GM12878 (cell line): ENCODE measurements around the gene TAB2. TPM values are rescaled to one million over a fixed set of nuclear protein-coding genes. Genes with fewer than 3 reads are reported as not detected.

Experiments
- ATAC-seq: fragments of 200-7000 bp; cut with Tn5 transposase; 3 replicates; pipeline ENCODE4 v1.9.1; 2020; ENCODE audit warnings: mild to moderate bottlenecking, moderate library complexity
- BruUV-seq: library from RNA; stranded (reverse); fragments of 400-500 nt; replicated peaks from 2 replicates; lab custom pipeline; 2021; lab: Mats Ljungman, UMichigan
- CTCF ChIA-PET: fragments of 300-600 bp; sonication (Branson Sonifier 250); formaldehyde crosslinking; extraction: SDS; loops from one replicate; lab custom pipeline; 2021; ENCODE audit warnings: inconsistent platforms; lab: Yijun Ruan, JAX
- POLR2A ChIA-PET: fragments of 350-600 bp; formaldehyde crosslinking; extraction: SDS; loops from one replicate; lab custom pipeline; 2021; ENCODE audit warnings: inconsistent platforms; lab: Charles Lee
- RAD21 ChIA-PET: fragments of 300-600 bp; sonication (Branson Sonifier 250); formaldehyde crosslinking; loops from one replicate; lab custom pipeline; 2023; ENCODE audit warnings: antibody characterized with exemption; ENCODE audit not compliant: unreplicated experiment; lab: Charles Lee
- SMC1A ChIA-PET: fragments of 300-600 bp; sonication (Branson Sonifier 250); formaldehyde crosslinking; loops from one replicate; lab custom pipeline; 2023; ENCODE audit not compliant: unreplicated experiment, uncharacterized antibody; lab: Charles Lee
- DNase-seq: peaks from one replicate; pipeline ENCODE4 v3.0.0-alpha.2; 2011; ENCODE audit warnings: low read depth, low spot score
- FAIRE-seq: peaks from 3 replicates; lab custom pipeline; 2011; peaks lifted over from hg19 to GRCh38; lab: Jason Lieb, UNC
- H2AFZ ChIP-seq: 2 replicates; pipeline ENCODE4 v1.6.0; 2011; ENCODE audit warnings: low read depth, low read length, control low read depth; ENCODE audit not compliant: control insufficient read depth
- H3K27ac ChIP-seq: 2 replicates; pipeline ENCODE4 v1.5.1; 2011; ENCODE audit warnings: control low read depth; ENCODE audit not compliant: control insufficient read depth, insufficient read depth
- H3K27me3 ChIP-seq, 2 experiments: replicated peaks in 1 of 2; 2 replicates each; pipeline versions ENCODE4 v1.6.0 to v1.6.1; 2011; ENCODE audit warnings: low read length in 1 of 2; ENCODE audit not compliant: control insufficient read depth in 2 of 2, insufficient read depth in 2 of 2
- H3K36me3 ChIP-seq, 2 experiments: 2 replicates each; pipeline ENCODE4 v1.5.1; 2011; ENCODE audit warnings: low read length in 1 of 2; ENCODE audit not compliant: control insufficient read depth in 2 of 2, insufficient read depth in 2 of 2
- H3K4me1 ChIP-seq: 2 replicates; pipeline ENCODE4 v1.6.1; 2011; ENCODE audit warnings: mild to moderate bottlenecking, low read length, moderate library complexity, mixed read lengths; ENCODE audit not compliant: control insufficient read depth, insufficient read depth
- H3K4me2 ChIP-seq: 2 replicates; pipeline ENCODE4 v1.6.0; 2011; ENCODE audit warnings: control low read depth; ENCODE audit not compliant: control insufficient read depth, insufficient read depth
- H3K4me3 ChIP-seq: fragments of 200-600 bp; sonication (generic); 2 replicates; pipeline ENCODE4 v1.5.1; 2016
- H3K79me2 ChIP-seq: 2 replicates; pipeline ENCODE4 v1.6.0; 2011; ENCODE audit warnings: low read length; ENCODE audit not compliant: control insufficient read depth, insufficient read depth
- H3K9ac ChIP-seq: 2 replicates; pipeline ENCODE4 v1.8.0; 2011; ENCODE audit warnings: low read length, control low read depth, mixed read lengths; ENCODE audit not compliant: control insufficient read depth, insufficient read depth
- H3K9me3 ChIP-seq: replicated peaks from 3 replicates; pipeline ENCODE4 v1.5.1; 2011; ENCODE audit warnings: mild to moderate bottlenecking, low read length; ENCODE audit not compliant: control insufficient read depth, insufficient read depth
- H4K20me1 ChIP-seq: 2 replicates; pipeline ENCODE4 v1.6.0; 2011; ENCODE audit not compliant: control insufficient read depth, insufficient read depth
- CHD2 ChIP-seq: IDR thresholded peaks from 2 replicates; pipeline ENCODE4 v1.6.1; 2011; ENCODE audit warnings: low read depth, low read length, improper control_type of control experiment, borderline replicate concordance
- DPF2 ChIP-seq: fragments of 450-650 bp; IDR thresholded peaks from 2 replicates; pipeline ENCODE4 v1.6.1; 2017; ENCODE audit warnings: mild to moderate bottlenecking
- ETV6 ChIP-seq, 2 experiments: fragments of 450-650 bp in 1 of 2; IDR thresholded peaks in 1 of 2; conservative IDR thresholded peaks in 1 of 2; 2 replicates each; pipeline ENCODE4 v1.6.1; 2014; ENCODE audit warnings: antibody characterized with exemption in 1 of 2, borderline replicate concordance in 1 of 2, low read depth in 1 of 2, mild to moderate bottlenecking in 1 of 2, moderate library complexity in 1 of 2
- FOXM1 ChIP-seq: IDR thresholded peaks from 2 replicates; pipeline ENCODE4 v1.6.1; 2012; ENCODE audit warnings: low read depth, mild to moderate bottlenecking, inconsistent platforms, low read length, moderate library complexity
- HDAC2 ChIP-seq: fragments of 200-600 bp; sonication (generic); IDR thresholded peaks from 2 replicates; pipeline ENCODE4 v1.6.1; 2017
- LARP7 ChIP-seq: fragments of 450-650 bp; IDR thresholded peaks from 2 replicates; pipeline ENCODE4 v1.6.1; 2017; ENCODE audit warnings: mild to moderate bottlenecking
- MEF2B ChIP-seq: fragments of 450-650 bp; IDR thresholded peaks from 2 replicates; pipeline ENCODE4 v1.6.1; 2018; ENCODE audit warnings: mild to moderate bottlenecking, moderate library complexity; ENCODE audit not compliant: partially characterized antibody, poor library complexity, severe bottlenecking
- MTA2 ChIP-seq: fragments of 450-650 bp; IDR thresholded peaks from 2 replicates; pipeline ENCODE4 v1.6.1; 2016; ENCODE audit warnings: low read depth, mild to moderate bottlenecking, moderate library complexity
- NBN ChIP-seq: fragments of 450-650 bp; IDR thresholded peaks from 2 replicates; pipeline ENCODE4 v1.6.1; 2016
- NFYB ChIP-seq: IDR thresholded peaks from 2 replicates; pipeline ENCODE4 v1.6.1; 2011; ENCODE audit warnings: low read depth, mild to moderate bottlenecking, low read length, improper control_type of control experiment, moderate library complexity; ENCODE audit not compliant: insufficient read depth
- NR2F1 ChIP-seq: fragments of 450-650 bp; conservative IDR thresholded peaks from 2 replicates; pipeline ENCODE4 v1.6.1; 2017; ENCODE audit warnings: mild to moderate bottlenecking
- RFX5 ChIP-seq: IDR thresholded peaks from 2 replicates; pipeline ENCODE4 v1.6.1; 2011; ENCODE audit warnings: low read depth, low read length, improper control_type of control experiment
- TCF3 ChIP-seq: IDR thresholded peaks from 2 replicates; pipeline ENCODE4 v1.6.1; 2012; ENCODE audit warnings: low read depth, mild to moderate bottlenecking, low read length, borderline replicate concordance; ENCODE audit not compliant: insufficient read depth
- TCF7 ChIP-seq: IDR thresholded peaks from 2 replicates; pipeline ENCODE4 v1.6.1; 2014; ENCODE audit warnings: antibody characterized with exemption, borderline replicate concordance
- ZBED1 ChIP-seq: IDR thresholded peaks from 2 replicates; pipeline ENCODE4 v1.6.1; 2016; ENCODE audit warnings: borderline replicate concordance
- ZNF274 ChIP-seq: IDR thresholded peaks from one replicate; pipeline ENCODE4 v1.8.0; 2011; ENCODE audit not compliant: insufficient read length, insufficient read depth
- WGBS: methylation state at CpG from one replicate; pipeline ENCODE4 v1.1.6; 2016; ENCODE audit warnings: low lambda C conversion rate; ENCODE audit not compliant: insufficient replicate concordance, insufficient coverage; ENCODE audit errors: missing lambda C conversion rate; 5-methylcytosine and 5-hydroxymethylcytosine counted together
- in situ Hi-C: fragments of 300-500 bp; cut with MboI; formaldehyde crosslinking; loops from 9 replicates; pipeline ENCODE4 v1.14.3; 2018; ENCODE audit warnings: mixed read lengths
- intact Hi-C: fragments of 100-400 bp; cut with micrococcal nuclease; formaldehyde crosslinking; loops from one replicate; pipeline ENCODE4 v1.14.2; 2022; ENCODE audit not compliant: unreplicated experiment
- polyA plus RNA-seq, 11 experiments: library from polyadenylated mRNA; depleted of rRNA in 4 of 11; unstranded in 6 of 11; stranded (reverse) in 5 of 11; fragments of >200 nt; fragmentation: Nextera tagmentation in 4 of 11; fragmentation: Illumina TruSeq in 1 of 11; extraction: Ambion mirVana in 4 of 11; extraction: Trizol in 1 of 11; gene quantifications; 1 replicate in 1 of 11; 2 replicates in 10 of 11; pipeline versions ENCODE4 v1.2.1 to v1.2.3, GENCODE V29; 2011 to 2016; ENCODE audit warnings: inconsistent platforms in 2 of 11, missing spikeins in 2 of 11, low read depth in 1 of 11
- total RNA-seq, 4 experiments: library from RNA; depleted of rRNA in 3 of 4; stranded (reverse); fragments of >200 nt in 3 of 4; fragmentation: Illumina TruSeq in 1 of 4; extraction: Trizol in 1 of 4; gene quantifications; 2 replicates each; pipeline versions ENCODE4 v1.2.1 to v1.2.3, GENCODE V29; 2013 to 2021
- TF ChIP-seq, protein P1 (sequence below): IDR thresholded peaks from 2 replicates; pipeline ENCODE4 v1.6.1; 2011; ENCODE audit warnings: mild to moderate bottlenecking, low read depth, low read length, moderate library complexity; ENCODE audit not compliant: insufficient replicate concordance
- TF ChIP-seq, protein P2 (sequence below): fragments of 450-650 bp; IDR thresholded peaks from 2 replicates; pipeline ENCODE4 v1.6.1; 2017; ENCODE audit warnings: borderline replicate concordance
- TF ChIP-seq, protein P3 (sequence below): IDR thresholded peaks from 2 replicates; pipeline ENCODE4 v1.6.1; 2011; ENCODE audit warnings: borderline replicate concordance, low read depth, mild to moderate bottlenecking, moderate library complexity, mixed read lengths, low read length; ENCODE audit not compliant: insufficient read depth; ENCODE audit errors: extremely low read length
- TF ChIP-seq, protein P4 (sequence below): IDR thresholded peaks from 2 replicates; pipeline ENCODE4 v1.6.1; 2012; ENCODE audit warnings: low read length, inconsistent platforms

TAB2 gene
- total and polyA plus RNA-seq, 10 of the 15 experiments (the other 5 are each of a cell fraction or from before 2014, with no cell fraction given), result 8.9 to 66.3 (median 23.0) TPM

DNA sequence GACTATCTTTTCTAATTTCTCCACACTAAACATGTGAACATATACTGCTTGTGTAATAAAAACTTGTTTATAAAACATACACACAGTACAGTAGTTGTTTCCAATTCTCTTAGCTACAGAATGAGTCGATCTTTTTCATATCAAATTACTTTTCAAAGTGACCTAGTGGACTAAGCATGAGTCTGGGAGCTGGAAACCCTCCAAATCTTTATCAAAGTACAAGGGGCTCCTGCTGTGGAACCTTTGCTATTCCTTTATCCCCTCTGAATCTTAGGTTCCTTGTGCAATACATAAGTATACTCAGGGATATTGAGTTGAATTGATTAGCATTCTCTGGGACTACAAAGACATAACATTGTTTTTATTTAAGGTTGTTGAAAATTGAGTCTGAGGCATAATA lies 48.7 kb upstream of the TAB2 start:
- WGBS, result 78% methylated on average over 1 of the region's 1 CpG
- no peak for TF ChIP-seq MEF2B
- TF ChIP-seq, protein P1, sequence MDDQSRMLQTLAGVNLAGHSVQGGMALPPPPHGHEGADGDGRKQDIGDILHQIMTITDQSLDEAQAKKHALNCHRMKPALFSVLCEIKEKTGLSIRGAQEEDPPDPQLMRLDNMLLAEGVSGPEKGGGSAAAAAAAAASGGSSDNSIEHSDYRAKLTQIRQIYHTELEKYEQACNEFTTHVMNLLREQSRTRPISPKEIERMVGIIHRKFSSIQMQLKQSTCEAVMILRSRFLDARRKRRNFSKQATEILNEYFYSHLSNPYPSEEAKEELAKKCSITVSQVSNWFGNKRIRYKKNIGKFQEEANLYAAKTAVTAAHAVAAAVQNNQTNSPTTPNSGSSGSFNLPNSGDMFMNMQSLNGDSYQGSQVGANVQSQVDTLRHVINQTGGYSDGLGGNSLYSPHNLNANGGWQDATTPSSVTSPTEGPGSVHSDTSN, result no peak
- no peak for TF ChIP-seq HDAC2
- no peak for TF ChIP-seq RFX5
- TF ChIP-seq ZNF274, result no peak
- TF ChIP-seq NR2F1, result no peak
- TF ChIP-seq, protein P2, sequence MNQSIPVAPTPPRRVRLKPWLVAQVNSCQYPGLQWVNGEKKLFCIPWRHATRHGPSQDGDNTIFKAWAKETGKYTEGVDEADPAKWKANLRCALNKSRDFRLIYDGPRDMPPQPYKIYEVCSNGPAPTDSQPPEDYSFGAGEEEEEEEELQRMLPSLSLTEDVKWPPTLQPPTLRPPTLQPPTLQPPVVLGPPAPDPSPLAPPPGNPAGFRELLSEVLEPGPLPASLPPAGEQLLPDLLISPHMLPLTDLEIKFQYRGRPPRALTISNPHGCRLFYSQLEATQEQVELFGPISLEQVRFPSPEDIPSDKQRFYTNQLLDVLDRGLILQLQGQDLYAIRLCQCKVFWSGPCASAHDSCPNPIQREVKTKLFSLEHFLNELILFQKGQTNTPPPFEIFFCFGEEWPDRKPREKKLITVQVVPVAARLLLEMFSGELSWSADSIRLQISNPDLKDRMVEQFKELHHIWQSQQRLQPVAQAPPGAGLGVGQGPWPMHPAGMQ, result no peak
- no peak for TF ChIP-seq CHD2
- TF ChIP-seq LARP7, result no peak
- TF ChIP-seq, protein P3, sequence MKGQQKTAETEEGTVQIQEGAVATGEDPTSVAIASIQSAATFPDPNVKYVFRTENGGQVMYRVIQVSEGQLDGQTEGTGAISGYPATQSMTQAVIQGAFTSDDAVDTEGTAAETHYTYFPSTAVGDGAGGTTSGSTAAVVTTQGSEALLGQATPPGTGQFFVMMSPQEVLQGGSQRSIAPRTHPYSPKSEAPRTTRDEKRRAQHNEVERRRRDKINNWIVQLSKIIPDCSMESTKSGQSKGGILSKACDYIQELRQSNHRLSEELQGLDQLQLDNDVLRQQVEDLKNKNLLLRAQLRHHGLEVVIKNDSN, result no peak
- no peak for TF ChIP-seq FOXM1
- TF ChIP-seq TCF3, result no peak
- no peak for TF ChIP-seq ETV6 (conservative IDR thresholded peaks at IDR 0.05 in 1 of 2, IDR thresholded peaks at IDR 0.05 in 1 of 2; ENCODE audit: borderline replicate concordance in 1 of 2, low read depth in 1 of 2)
- TF ChIP-seq, protein P4, sequence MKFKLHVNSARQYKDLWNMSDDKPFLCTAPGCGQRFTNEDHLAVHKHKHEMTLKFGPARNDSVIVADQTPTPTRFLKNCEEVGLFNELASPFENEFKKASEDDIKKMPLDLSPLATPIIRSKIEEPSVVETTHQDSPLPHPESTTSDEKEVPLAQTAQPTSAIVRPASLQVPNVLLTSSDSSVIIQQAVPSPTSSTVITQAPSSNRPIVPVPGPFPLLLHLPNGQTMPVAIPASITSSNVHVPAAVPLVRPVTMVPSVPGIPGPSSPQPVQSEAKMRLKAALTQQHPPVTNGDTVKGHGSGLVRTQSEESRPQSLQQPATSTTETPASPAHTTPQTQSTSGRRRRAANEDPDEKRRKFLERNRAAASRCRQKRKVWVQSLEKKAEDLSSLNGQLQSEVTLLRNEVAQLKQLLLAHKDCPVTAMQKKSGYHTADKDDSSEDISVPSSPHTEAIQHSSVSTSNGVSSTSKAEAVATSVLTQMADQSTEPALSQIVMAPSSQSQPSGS, result no peak
- TF ChIP-seq ZBED1, result no peak
- TF ChIP-seq TCF7, result no peak
- no peak for TF ChIP-seq MTA2
- TF ChIP-seq DPF2, result no peak
- no peak for TF ChIP-seq NFYB
- no peak for TF ChIP-seq NBN
- ChIA-PET POLR2A (interaction anchor here (1.1 kb wide), 1 partner anchor 14 kb away, joined by 3 read pairs; no protein-coding TSS in a partner anchor), RAD21 (interaction anchor here (1.1 kb wide), 1 partner anchor 74 kb away, joined by 3 read pairs; no protein-coding TSS in a partner anchor), CTCF (interaction anchor here (1.2 kb wide), 1 partner anchor 20 kb away, joined by 3 read pairs; no protein-coding TSS in a partner anchor), SMC1A (interaction anchor here (0.7 to 3.4 kb wide), 4 partner anchors 12 to 143 kb away, joined by 3 to 10 read pairs (median 4); no protein-coding TSS in a partner anchor)
- DNase-seq, result no peak
- Histone ChIP-seq H3K9ac (no peak overlapping the region), H4K20me1 (no peaks in the 10 kb centered on the region), H3K9me3 (no peaks in the 10 kb centered on the region; the same call in 2 of the 3 replicates), H3K4me3 (no peak overlapping the region), H3K4me2 (no peak overlapping the region), H3K79me2 (no peaks in the 10 kb centered on the region), H3K27ac (no peak overlapping the region), H2AFZ (no peak overlapping the region), H3K27me3 (no peaks in the 10 kb centered on the region), H3K4me1 (peaks cover 45% of the 10 kb centered on the region), H3K36me3 (no peaks in the 10 kb centered on the region)
- in situ Hi-C loops (no loop called here), intact Hi-C loops (no loop called here)
- FAIRE-seq, result no peak
- ATAC-seq, result no peak
- no TSS peak for BruUV-seq
